ENCODE data around the gene ZNF740. TPM values are rescaled to one million over a fixed set of nuclear protein-coding genes. Genes with fewer than 3 reads are reported as not detected.
A peak's percentile ranks its signal among the peaks of the same experiment; 100 is the strongest.

Gene ZNF740
- total RNA-seq, 1 experiment from 2014 or later: 46.8 TPM

DNA sequence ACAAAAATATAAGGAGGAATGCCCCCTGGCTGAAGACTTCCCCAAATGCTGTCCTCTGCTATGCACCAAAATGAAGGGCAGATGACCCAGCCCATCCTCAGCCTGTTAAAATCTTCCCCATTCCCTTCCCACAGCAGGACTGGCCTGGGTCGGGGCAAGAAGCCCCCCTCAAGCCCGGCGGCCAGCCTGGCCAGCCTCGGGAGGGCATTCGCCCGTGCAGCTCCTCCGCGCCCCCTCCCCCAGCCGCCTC is 51.1 kb downstream of the ZNF740 start:
- intact Hi-C loops (cut with micrococcal nuclease; ENCODE audit: unreplicated experiment) (no loop called here), in situ Hi-C loops (cut with HindIII; ENCODE audit: low pct_unique_long_range_greater_than_20kb, low sequenced_read_pairs) (no loop called here)
- peak overlapping the region; percentile 65 to 72 for H3K4me3 ChIP-seq (ENCODE audit: low read depth in 2 of 2, low read length in 2 of 2)
- H3K27me3 ChIP-seq (ENCODE audit: control insufficient read depth, insufficient read depth, low read length): no peaks in the 10 kb centered on the region
- DNase-seq (ENCODE audit: low read depth, low spot score) (no peak), ATAC-seq (0 out of 2 replicates have a peak, but pooled peaks have one; percentile 1)
- TF ChIP-seq, protein P1, sequence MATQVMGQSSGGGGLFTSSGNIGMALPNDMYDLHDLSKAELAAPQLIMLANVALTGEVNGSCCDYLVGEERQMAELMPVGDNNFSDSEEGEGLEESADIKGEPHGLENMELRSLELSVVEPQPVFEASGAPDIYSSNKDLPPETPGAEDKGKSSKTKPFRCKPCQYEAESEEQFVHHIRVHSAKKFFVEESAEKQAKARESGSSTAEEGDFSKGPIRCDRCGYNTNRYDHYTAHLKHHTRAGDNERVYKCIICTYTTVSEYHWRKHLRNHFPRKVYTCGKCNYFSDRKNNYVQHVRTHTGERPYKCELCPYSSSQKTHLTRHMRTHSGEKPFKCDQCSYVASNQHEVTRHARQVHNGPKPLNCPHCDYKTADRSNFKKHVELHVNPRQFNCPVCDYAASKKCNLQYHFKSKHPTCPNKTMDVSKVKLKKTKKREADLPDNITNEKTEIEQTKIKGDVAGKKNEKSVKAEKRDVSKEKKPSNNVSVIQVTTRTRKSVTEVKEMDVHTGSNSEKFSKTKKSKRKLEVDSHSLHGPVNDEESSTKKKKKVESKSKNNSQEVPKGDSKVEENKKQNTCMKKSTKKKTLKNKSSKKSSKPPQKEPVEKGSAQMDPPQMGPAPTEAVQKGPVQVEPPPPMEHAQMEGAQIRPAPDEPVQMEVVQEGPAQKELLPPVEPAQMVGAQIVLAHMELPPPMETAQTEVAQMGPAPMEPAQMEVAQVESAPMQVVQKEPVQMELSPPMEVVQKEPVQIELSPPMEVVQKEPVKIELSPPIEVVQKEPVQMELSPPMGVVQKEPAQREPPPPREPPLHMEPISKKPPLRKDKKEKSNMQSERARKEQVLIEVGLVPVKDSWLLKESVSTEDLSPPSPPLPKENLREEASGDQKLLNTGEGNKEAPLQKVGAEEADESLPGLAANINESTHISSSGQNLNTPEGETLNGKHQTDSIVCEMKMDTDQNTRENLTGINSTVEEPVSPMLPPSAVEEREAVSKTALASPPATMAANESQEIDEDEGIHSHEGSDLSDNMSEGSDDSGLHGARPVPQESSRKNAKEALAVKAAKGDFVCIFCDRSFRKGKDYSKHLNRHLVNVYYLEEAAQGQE (IDR thresholded peaks at IDR 0.05; ENCODE audit: insufficient read depth in 1 of 2, low read depth in 2 of 2, low read length in 1 of 2): no peak
- TF ChIP-seq TCF7L2 (IDR thresholded peaks at IDR 0.05; ENCODE audit: low read depth, low read length) (no peak), SIN3A (IDR thresholded peaks at IDR 0.05; ENCODE audit: borderline replicate concordance, insufficient read depth, low read depth, low read length) (no peak), POLR2AphosphoS5 (IDR thresholded peaks at IDR 0.05; ENCODE audit: low read depth, low read length) (no peak)
- TF ChIP-seq, protein P2, sequence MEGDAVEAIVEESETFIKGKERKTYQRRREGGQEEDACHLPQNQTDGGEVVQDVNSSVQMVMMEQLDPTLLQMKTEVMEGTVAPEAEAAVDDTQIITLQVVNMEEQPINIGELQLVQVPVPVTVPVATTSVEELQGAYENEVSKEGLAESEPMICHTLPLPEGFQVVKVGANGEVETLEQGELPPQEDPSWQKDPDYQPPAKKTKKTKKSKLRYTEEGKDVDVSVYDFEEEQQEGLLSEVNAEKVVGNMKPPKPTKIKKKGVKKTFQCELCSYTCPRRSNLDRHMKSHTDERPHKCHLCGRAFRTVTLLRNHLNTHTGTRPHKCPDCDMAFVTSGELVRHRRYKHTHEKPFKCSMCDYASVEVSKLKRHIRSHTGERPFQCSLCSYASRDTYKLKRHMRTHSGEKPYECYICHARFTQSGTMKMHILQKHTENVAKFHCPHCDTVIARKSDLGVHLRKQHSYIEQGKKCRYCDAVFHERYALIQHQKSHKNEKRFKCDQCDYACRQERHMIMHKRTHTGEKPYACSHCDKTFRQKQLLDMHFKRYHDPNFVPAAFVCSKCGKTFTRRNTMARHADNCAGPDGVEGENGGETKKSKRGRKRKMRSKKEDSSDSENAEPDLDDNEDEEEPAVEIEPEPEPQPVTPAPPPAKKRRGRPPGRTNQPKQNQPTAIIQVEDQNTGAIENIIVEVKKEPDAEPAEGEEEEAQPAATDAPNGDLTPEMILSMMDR (IDR thresholded peaks at IDR 0.05): no peak
- no peaks in the 10 kb centered on the region for H3K9me3 ChIP-seq (ENCODE audit: control insufficient read depth, insufficient read depth, low read depth, low read length)
- peak overlapping the region; percentile 75 for H3K27ac ChIP-seq (ENCODE audit: low read length)
- ChIA-PET CTCF (no interaction called here), POLR2A (no interaction called here)
- H3K4me1 ChIP-seq (ENCODE audit: control insufficient read depth, insufficient read depth, low read length): peaks cover 30% of the 10 kb centered on the region
- BruUV-seq (replicated peaks): no TSS peak
- H3K36me3 ChIP-seq (ENCODE audit: control insufficient read depth, insufficient read depth, low read length): no peaks in the 10 kb centered on the region; the same call in 1 of the 2 replicates

DNA sequence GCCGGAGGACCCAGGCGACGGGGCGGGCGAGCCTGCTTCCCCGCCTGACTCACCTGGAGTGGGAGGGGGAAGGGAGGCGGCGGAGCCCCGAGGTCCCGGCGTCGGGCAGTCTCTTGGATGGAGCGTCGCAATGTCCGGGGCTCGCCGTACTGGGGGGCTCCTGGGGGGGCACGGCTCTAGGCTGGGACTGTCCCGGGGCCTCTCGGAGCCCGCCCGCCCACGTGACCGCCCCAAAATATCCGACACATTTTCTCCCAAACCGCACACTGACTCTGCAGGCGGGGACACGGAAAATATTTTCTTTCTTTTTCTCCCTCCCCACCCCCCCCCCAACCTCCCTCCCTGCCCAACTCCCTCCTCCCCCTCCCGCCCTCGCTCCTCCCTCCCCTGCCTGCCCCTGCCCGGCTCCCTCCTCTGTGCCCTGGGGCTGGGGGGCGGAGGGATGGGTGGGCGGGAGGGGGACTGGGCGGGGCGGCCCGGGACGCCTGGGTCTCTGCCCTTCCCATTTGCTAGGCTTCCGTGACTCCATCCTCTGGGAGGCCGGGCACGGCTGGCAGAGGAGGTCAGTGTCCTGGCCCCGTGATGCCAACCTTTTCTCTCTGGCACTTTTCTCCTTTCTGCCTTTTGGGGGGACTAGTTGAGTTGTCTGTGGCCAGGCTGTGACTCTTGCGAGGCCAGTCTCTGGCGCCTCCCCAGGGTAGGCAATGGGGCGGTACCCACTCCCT is 51.6 kb downstream of the ZNF740 start, which contains the start of gene RARG:
RARG (minus strand) TSS at position 289 of the 725 bp plus-strand sequence. CDS start 4,664 bp downstream, outside the sequence.
- Histone ChIP-seq H3K4me1 (ENCODE audit: control insufficient read depth, insufficient read depth, low read length) (peaks cover 30% of the 10 kb centered on the region), H3K9me3 (ENCODE audit: control insufficient read depth, insufficient read depth, low read depth, low read length) (no peaks in the 10 kb centered on the region), H3K36me3 (ENCODE audit: control insufficient read depth, insufficient read depth, low read length) (no peaks in the 10 kb centered on the region; the same call in 1 of the 2 replicates), H3K27me3 (ENCODE audit: control insufficient read depth, insufficient read depth, low read length) (no peaks in the 10 kb centered on the region; the same call in 1 of the 2 replicates), H3K27ac (ENCODE audit: low read length) (peak within 1 kb of the TSS; percentile 77), H3K4me3 (ENCODE audit: low read depth in 2 of 2, low read length in 2 of 2) (peak within 1 kb of the TSS; percentile 65 to 72)
- DNase-seq (ENCODE audit: low read depth, low spot score) (no peak), ATAC-seq (peak; percentile 87)
- in situ Hi-C loops (cut with HindIII; ENCODE audit: low pct_unique_long_range_greater_than_20kb, low sequenced_read_pairs) (no loop called here), intact Hi-C loops (cut with micrococcal nuclease; ENCODE audit: unreplicated experiment) (no loop called here)
- CTCF ChIA-PET: no interaction called here
- TF ChIP-seq, protein P2 (IDR thresholded peaks at IDR 0.05): no peak
- TF ChIP-seq TCF7L2 (IDR thresholded peaks at IDR 0.05; ENCODE audit: low read depth, low read length) (no peak), POLR2AphosphoS5 (IDR thresholded peaks at IDR 0.05; ENCODE audit: low read depth, low read length) (no peak), SIN3A (IDR thresholded peaks at IDR 0.05; ENCODE audit: borderline replicate concordance, insufficient read depth, low read depth, low read length) (no peak)
- TF ChIP-seq, protein P1 (IDR thresholded peaks at IDR 0.05; ENCODE audit: insufficient read depth in 1 of 2, low read depth in 2 of 2, low read length in 1 of 2): no peak
- POLR2A ChIA-PET: no interaction called here
- no TSS peak for BruUV-seq (replicated peaks)

All from Panc1 (cell line).